ENCODE measurements around the gene C1orf105. TPM values are rescaled to one million over a fixed set of nuclear protein-coding genes. Genes with fewer than 3 reads are reported as not detected.

C1orf105 gene
- total and polyA plus RNA-seq, 8 donors = 0.37 TPM; not detected in 7

DNA sequence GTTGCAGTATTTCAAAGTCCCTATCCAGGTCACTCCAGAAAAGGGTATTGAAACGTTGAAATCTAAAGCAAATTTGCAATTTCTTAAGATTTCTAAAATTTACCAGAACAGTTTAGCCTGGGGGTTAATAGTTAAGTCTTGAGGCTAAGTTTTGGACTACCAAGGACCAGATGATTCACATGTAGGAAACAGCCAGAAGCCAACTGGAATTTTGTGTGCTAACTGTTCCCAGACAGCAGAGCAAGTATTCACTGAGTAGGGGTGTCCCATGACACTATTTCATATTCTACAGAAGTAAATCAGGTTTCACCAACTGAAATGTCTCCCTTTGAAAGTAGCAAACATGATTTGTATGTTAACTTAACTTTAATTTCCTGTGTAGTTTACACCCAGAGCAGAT lies 11.5 kb upstream of the C1orf105 start:
- no peak overlapping the region for H3K4me3 ChIP-seq
- WGBS, 5 donors = 75 to 90% (median 83%) methylated on average over 1 of the region's 1 CpG
- H3K27ac ChIP-seq = no peak overlapping the region
- TF ChIP-seq POLR2A (IDR thresholded peaks at IDR 0.05) = no peak
- no peak for TF ChIP-seq EP300 (IDR thresholded peaks at IDR 0.05)
- TF ChIP-seq POLR2AphosphoS5 (IDR thresholded peaks at IDR 0.05) = no peak
- TF ChIP-seq, protein P1, sequence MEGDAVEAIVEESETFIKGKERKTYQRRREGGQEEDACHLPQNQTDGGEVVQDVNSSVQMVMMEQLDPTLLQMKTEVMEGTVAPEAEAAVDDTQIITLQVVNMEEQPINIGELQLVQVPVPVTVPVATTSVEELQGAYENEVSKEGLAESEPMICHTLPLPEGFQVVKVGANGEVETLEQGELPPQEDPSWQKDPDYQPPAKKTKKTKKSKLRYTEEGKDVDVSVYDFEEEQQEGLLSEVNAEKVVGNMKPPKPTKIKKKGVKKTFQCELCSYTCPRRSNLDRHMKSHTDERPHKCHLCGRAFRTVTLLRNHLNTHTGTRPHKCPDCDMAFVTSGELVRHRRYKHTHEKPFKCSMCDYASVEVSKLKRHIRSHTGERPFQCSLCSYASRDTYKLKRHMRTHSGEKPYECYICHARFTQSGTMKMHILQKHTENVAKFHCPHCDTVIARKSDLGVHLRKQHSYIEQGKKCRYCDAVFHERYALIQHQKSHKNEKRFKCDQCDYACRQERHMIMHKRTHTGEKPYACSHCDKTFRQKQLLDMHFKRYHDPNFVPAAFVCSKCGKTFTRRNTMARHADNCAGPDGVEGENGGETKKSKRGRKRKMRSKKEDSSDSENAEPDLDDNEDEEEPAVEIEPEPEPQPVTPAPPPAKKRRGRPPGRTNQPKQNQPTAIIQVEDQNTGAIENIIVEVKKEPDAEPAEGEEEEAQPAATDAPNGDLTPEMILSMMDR (IDR thresholded peaks at IDR 0.05) = no peak
- H3K27me3 ChIP-seq = no peaks in the 10 kb centered on the region
- H3K36me3 ChIP-seq = no peaks in the 10 kb centered on the region
- no peak for DNase-seq
- intact Hi-C loops (cut with DNase I; ENCODE audit: low total_unique reads) = loop anchor here (10.0 kb wide), 1 partner anchor 324 kb away; no protein-coding TSS in a partner anchor
- no peaks in the 10 kb centered on the region for H3K4me1 ChIP-seq
- H3K9me3 ChIP-seq = no peaks in the 10 kb centered on the region

DNA sequence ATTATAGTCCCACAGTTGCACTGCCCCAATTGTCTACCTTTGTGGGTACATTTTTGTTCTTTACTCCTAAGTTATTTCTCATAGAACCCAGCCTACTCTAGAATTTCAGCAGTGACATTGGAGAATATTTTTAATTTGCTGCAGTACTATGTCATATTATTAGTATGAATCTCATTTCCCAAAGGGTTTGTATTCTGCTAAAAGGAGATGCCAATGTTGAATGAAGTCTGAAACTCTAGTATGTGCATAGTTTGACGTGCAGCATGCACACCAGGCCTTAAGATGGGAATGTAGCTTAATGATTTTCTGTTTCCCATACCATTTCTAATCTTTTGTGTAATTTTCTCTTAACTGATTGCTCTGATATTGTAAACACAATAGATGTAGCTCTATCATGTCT lies 10.5 kb upstream of the C1orf105 start:
- H3K27ac ChIP-seq = no peak overlapping the region
- TF ChIP-seq, protein P1 (IDR thresholded peaks at IDR 0.05) = no peak
- TF ChIP-seq EP300 (IDR thresholded peaks at IDR 0.05) = no peak
- no peak for TF ChIP-seq POLR2A (IDR thresholded peaks at IDR 0.05)
- no peak for TF ChIP-seq POLR2AphosphoS5 (IDR thresholded peaks at IDR 0.05)
- DNase-seq = no peak
- intact Hi-C loops (cut with DNase I; ENCODE audit: low total_unique reads) = no loop called here
- no peaks in the 10 kb centered on the region for H3K9me3 ChIP-seq
- no peak overlapping the region for H3K4me3 ChIP-seq
- no peaks in the 10 kb centered on the region for H3K27me3 ChIP-seq
- 89 to 95% (median 90%) methylated on average over 1 of the region's 1 CpG for WGBS, 5 donors
- H3K36me3 ChIP-seq = no peaks in the 10 kb centered on the region
- no peaks in the 10 kb centered on the region for H3K4me1 ChIP-seq

DNA sequence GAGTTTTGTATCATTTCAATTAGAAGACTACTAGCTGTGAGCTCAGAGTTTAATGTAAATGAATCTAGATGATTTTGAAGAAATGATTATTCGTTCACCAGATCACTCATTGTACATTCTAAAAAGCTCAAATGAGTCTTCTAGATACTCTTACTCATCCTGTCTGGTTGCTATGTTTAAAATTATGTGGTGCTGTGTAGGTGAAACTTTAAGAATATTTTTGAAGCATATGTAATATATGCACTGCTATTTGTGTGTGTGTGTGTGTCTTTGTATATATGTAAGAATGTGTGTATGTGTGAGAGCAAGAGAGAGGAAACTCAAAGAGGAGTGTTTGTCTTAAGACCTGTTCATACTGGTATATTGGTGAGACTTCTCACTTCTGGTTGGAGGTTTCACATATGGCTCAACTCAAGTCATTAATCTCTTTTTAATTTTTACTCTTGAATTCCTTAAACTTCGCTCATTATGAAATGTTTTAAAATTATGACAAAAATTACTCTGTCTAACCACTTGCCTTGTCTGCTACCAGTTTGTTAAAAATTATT lies 8.6 kb upstream of the C1orf105 start:
- WGBS, 5 donors = 85 to 92% (median 88%) methylated on average over 2 of the region's 2 CpGs
- no peak overlapping the region for H3K4me3 ChIP-seq
- no peaks in the 10 kb centered on the region for H3K4me1 ChIP-seq
- no peaks in the 10 kb centered on the region for H3K36me3 ChIP-seq
- no peak for DNase-seq
- no peak for TF ChIP-seq POLR2AphosphoS5 (IDR thresholded peaks at IDR 0.05)
- TF ChIP-seq POLR2A (IDR thresholded peaks at IDR 0.05) = no peak
- TF ChIP-seq, protein P1 (IDR thresholded peaks at IDR 0.05) = no peak
- TF ChIP-seq EP300 (IDR thresholded peaks at IDR 0.05) = no peak
- no peaks in the 10 kb centered on the region for H3K9me3 ChIP-seq
- no peak overlapping the region for H3K27ac ChIP-seq
- H3K27me3 ChIP-seq = no peaks in the 10 kb centered on the region
- intact Hi-C loops (cut with DNase I; ENCODE audit: low total_unique reads) = no loop called here

DNA sequence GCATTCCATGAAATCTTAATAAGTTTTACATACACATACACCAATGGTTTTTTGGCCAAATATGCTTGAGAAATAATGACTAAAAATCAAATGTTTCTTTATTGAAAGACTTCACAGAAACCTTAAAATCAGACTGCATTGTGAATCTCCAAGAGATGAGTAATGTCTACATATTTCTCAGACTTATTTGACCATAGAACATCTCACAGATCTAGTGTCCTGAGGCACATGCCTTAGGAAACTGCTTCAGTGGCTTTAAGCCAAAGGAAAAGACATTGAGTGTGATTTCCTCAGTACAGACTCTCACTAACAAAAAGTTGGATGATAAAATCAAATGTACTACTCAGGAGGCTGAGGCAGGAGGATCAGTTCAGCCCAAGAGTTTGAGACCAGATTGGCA lies 6.2 kb upstream of the C1orf105 start:
- intact Hi-C loops (cut with DNase I; ENCODE audit: low total_unique reads) = no loop called here
- Histone ChIP-seq H3K36me3 (no peaks in the 10 kb centered on the region), H3K4me1 (no peaks in the 10 kb centered on the region)

More for the DNA sequence above, 6.2 kb upstream of the C1orf105 start:
- Histone ChIP-seq H3K27ac (no peak overlapping the region), H3K27me3 (no peaks in the 10 kb centered on the region), H3K9me3 (no peaks in the 10 kb centered on the region), H3K4me3 (no peak overlapping the region)
- TF ChIP-seq POLR2A (IDR thresholded peaks at IDR 0.05) (no peak), POLR2AphosphoS5 (IDR thresholded peaks at IDR 0.05) (no peak), EP300 (IDR thresholded peaks at IDR 0.05) (no peak)
- TF ChIP-seq, protein P1 (IDR thresholded peaks at IDR 0.05) = no peak
- no peak for DNase-seq
